ENCODE results near the gene CDC73.

DNA sequence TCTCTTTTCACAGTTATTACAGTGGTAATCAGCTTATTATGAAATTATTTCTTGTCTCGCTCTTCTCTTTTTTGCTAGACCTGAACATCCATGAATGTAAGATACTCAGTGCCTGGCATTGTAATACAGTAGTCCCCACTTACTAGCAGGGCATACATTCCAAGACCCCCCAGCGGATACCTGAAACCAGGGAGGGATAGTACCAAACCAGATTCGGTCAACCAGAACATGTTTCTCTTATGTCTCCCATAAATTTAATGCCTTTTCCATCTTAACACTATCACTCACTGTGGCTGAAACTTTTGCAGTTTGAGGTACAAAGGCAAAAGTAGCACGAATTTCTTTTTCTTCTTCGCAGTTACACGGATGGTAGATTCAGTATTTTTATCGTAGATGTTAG lies 89.2 kb downstream of the CDC73 start:
- TF ChIP-seq POLR2AphosphoS5 (IDR thresholded peaks at IDR 0.05) (no peak), EP300 (IDR thresholded peaks at IDR 0.05; ENCODE audit: low read depth) (no peak), POLR2A (IDR thresholded peaks at IDR 0.05) (no peak)
- TF ChIP-seq, protein P1, sequence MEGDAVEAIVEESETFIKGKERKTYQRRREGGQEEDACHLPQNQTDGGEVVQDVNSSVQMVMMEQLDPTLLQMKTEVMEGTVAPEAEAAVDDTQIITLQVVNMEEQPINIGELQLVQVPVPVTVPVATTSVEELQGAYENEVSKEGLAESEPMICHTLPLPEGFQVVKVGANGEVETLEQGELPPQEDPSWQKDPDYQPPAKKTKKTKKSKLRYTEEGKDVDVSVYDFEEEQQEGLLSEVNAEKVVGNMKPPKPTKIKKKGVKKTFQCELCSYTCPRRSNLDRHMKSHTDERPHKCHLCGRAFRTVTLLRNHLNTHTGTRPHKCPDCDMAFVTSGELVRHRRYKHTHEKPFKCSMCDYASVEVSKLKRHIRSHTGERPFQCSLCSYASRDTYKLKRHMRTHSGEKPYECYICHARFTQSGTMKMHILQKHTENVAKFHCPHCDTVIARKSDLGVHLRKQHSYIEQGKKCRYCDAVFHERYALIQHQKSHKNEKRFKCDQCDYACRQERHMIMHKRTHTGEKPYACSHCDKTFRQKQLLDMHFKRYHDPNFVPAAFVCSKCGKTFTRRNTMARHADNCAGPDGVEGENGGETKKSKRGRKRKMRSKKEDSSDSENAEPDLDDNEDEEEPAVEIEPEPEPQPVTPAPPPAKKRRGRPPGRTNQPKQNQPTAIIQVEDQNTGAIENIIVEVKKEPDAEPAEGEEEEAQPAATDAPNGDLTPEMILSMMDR (IDR thresholded peaks at IDR 0.05), result no peak

All from transverse colon (tissue), 4 donors.